ENCODE results near the gene ORM2. TPM values are rescaled to one million over a fixed set of nuclear protein-coding genes. Genes with fewer than 3 reads are reported as not detected.

Gene ORM2
- total RNA-seq, 1 experiment from 2014 or later = 0.59 TPM

GRCh38 chr9:114316605-114317230, 13.0 kb upstream of the ORM2 start:
- no peak overlapping the region for H3K27ac ChIP-seq (ENCODE audit: low read depth, low read length)
- no peaks in the 10 kb centered on the region for H3K27me3 ChIP-seq (ENCODE audit: insufficient read depth, low read length)
- H3K79me2 ChIP-seq (ENCODE audit: insufficient read depth, low read length) = no peaks in the 10 kb centered on the region
- no peaks in the 10 kb centered on the region for H3K9me3 ChIP-seq (ENCODE audit: control insufficient read depth in 1 of 2, insufficient read depth in 1 of 2, low read depth in 1 of 2, low read length in 2 of 2)
- no peak for ATAC-seq
- TF ChIP-seq YY1 (IDR thresholded peaks at IDR 0.05; ENCODE audit: extremely low read depth, insufficient replicate concordance, low read depth, low read length) = no peak
- TF ChIP-seq EZH2 (IDR thresholded peaks at IDR 0.05) = no peak
- no peak for TF ChIP-seq POLR2A (IDR thresholded peaks at IDR 0.05; ENCODE audit: borderline replicate concordance, extremely low read depth, insufficient read depth, insufficient read length)
- TF ChIP-seq, protein P1, sequence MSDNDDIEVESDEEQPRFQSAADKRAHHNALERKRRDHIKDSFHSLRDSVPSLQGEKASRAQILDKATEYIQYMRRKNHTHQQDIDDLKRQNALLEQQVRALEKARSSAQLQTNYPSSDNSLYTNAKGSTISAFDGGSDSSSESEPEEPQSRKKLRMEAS (IDR thresholded peaks at IDR 0.05) = no peak
- no peak for TF ChIP-seq TCF7L2 (IDR thresholded peaks at IDR 0.05; ENCODE audit: borderline replicate concordance, extremely low read depth, insufficient read depth, insufficient read length)
- TF ChIP-seq FOSL1 (IDR thresholded peaks at IDR 0.05; ENCODE audit: low read depth) = no peak
- no peak for TF ChIP-seq ZBTB33 (IDR thresholded peaks at IDR 0.05; ENCODE audit: extremely low read depth, insufficient replicate concordance, low read length)
- TF ChIP-seq, protein P2, sequence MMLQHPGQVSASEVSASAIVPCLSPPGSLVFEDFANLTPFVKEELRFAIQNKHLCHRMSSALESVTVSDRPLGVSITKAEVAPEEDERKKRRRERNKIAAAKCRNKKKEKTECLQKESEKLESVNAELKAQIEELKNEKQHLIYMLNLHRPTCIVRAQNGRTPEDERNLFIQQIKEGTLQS (IDR thresholded peaks at IDR 0.05) = no peak
- no peak for TF ChIP-seq SP1 (IDR thresholded peaks at IDR 0.05; ENCODE audit: low read depth)
- TF ChIP-seq CEBPB (IDR thresholded peaks at IDR 0.05; ENCODE audit: low read depth) = no peak
- no peak for TF ChIP-seq ZFX (IDR thresholded peaks at IDR 0.05)
- no peak for TF ChIP-seq EZH2phosphoT487 (IDR thresholded peaks at IDR 0.05; ENCODE audit: borderline replicate concordance)
- TF ChIP-seq RAD21 (IDR thresholded peaks at IDR 0.05; ENCODE audit: low read depth) = no peak
- ChIA-PET POLR2A (no interaction called here), CTCF (no interaction called here), RAD21 (ENCODE audit: low non-redundant PET in 1 of 2, low total read pairs in 2 of 2, uncharacterized antibody in 2 of 2, unreplicated experiment in 2 of 2) (no interaction called here)
- no peak overlapping the region for H3K4me3 ChIP-seq (replicated peaks in 1 of 2; ENCODE audit: low read depth in 1 of 2, low read length in 2 of 2)
- intact Hi-C loops (cut with micrococcal nuclease) = no loop called here
- H3K36me3 ChIP-seq (ENCODE audit: control insufficient read depth in 1 of 2, insufficient read depth in 2 of 2, low read length in 2 of 2) = no peaks in the 10 kb centered on the region
- DNase-seq (ENCODE audit: low read depth, low spot score) = no peak
- H3K4me1 ChIP-seq (ENCODE audit: control insufficient read depth in 1 of 2, insufficient read depth in 2 of 2, low read length in 2 of 2) = no peaks in the 10 kb centered on the region
- H2AFZ ChIP-seq (ENCODE audit: low read depth, low read length, poor library complexity, severe bottlenecking) = no peak overlapping the region
- no TSS peak for BruUV-seq (replicated peaks)
- H3K9ac ChIP-seq (ENCODE audit: low read length) = no peak overlapping the region
- no peak overlapping the region for H3K4me2 ChIP-seq (ENCODE audit: low read length)
- no peaks in the 10 kb centered on the region for H3K9me2 ChIP-seq (ENCODE audit: insufficient read depth)
- no peaks in the 10 kb centered on the region for H4K20me1 ChIP-seq (ENCODE audit: insufficient read depth)
